Pancreas (tissue), 10 donors: ENCODE measurements around the gene AGMO. TPM values are rescaled to one million over a fixed set of nuclear protein-coding genes. Genes with fewer than 3 reads are reported as not detected.

Experiments used
- ATAC-seq, 4 donors: fragments of 200-7000 bp; cut with Tn5 transposase; one replicate each; pipeline versions ENCODE4 v1.8.0 to v1.9.1; 2020; ENCODE audit warnings: mild to moderate bottlenecking in 4 of 4, moderate library complexity in 4 of 4
- DNase-seq, 6 donors: peaks; one replicate each; pipeline ENCODE4 v3.0.0-alpha.2; 2020
- FAIRE-seq: peaks from 2 replicates; lab custom pipeline; 2012; peaks lifted over from hg19 to GRCh38; lab: Jason Lieb, UNC
- H3K27ac ChIP-seq, 4 donors: fragments of 200-600 bp; sonication (generic); 1 replicate in 3 of 4; 2 replicates in 1 of 4; pipeline versions ENCODE4 v1.5.0 to v1.8.0; 2020
- H3K27me3 ChIP-seq, 4 donors: fragments of 200-600 bp; one replicate each; pipeline ENCODE4 v1.8.0; 2021
- H3K36me3 ChIP-seq, 3 donors: fragments of 200-600 bp; sonication (generic) in 1 of 3; one replicate each; pipeline versions ENCODE4 v1.5.0 to v1.8.0; 2020 to 2021
- H3K4me1 ChIP-seq, 3 donors: fragments of 200-600 bp; one replicate each; pipeline ENCODE4 v1.8.0; 2021
- H3K4me3 ChIP-seq, 4 donors: fragments of 200-600 bp; sonication (generic) in 2 of 4; one replicate each; pipeline versions ENCODE4 v1.5.0 to v1.8.0; 2020 to 2021
- H3K9me3 ChIP-seq, 4 donors: fragments of 200-600 bp; one replicate each; pipeline ENCODE4 v1.8.0; 2021
- WGBS, 2 donors: extraction: QIAGEN DNeasy Blood & Tissue Kit; methylation state at CpG; one replicate each; pipeline ENCODE4 v1.1.7; 2013; 5-methylcytosine and 5-hydroxymethylcytosine counted together
- intact Hi-C, 3 donors: fragments of 100-400 bp; cut with DNase I; formaldehyde crosslinking; loops; one replicate each; pipeline versions ENCODE4 v1.11.1 to v1.14.2; 2022
- polyA plus RNA-seq, 2 donors: library from polyadenylated mRNA; stranded (reverse); fragments of 200-250 nt; gene quantifications; one replicate each; pipeline ENCODE4 v1.2.3, GENCODE V29; 2013
- total RNA-seq, 6 donors: library from RNA; stranded (reverse); fragmentation: NEBNext Ultra II Directional in 4 of 6; extraction: Animal tissue kit (Norgen Biotek cat#: 25700) in 4 of 6; gene quantifications; one replicate each; pipeline versions ENCODE4 v1.2.1 to v1.2.4, GENCODE V29; 2021 to 2023
- TF ChIP-seq, protein P1 (sequence below), 4 donors: fragments of 200-600 bp; sonication (generic) in 3 of 4; IDR thresholded peaks; one replicate each; pipeline versions ENCODE4 v1.5.0 to v1.8.0; 2021; ENCODE audit warnings: antibody characterized with exemption in 4 of 4
- donor health status: healthy with polysubstance abuse.
- donor health status: DM: no; HTN: no; CAD: no; lungs with moderate emphysema.
- donor health status: DM: no; HTN: no; CAD: no.
- donor health status: control.
- donor health status: control.
- donor health status: Bipolar disorder and iron deficiency.
- donor health status: DM: yes; HTN: yes; CAD: no.
- donor health status: DM: no; HTN: no; CAD: no.
- donor health status: DM: no; HTN: no; CAD: no.
- donor health status: DM: yes; HTN: yes; CAD: no.

The AGMO gene
- total and polyA plus RNA-seq, 8 donors: 0.09 to 0.25 (median 0.19) TPM; not detected in 3

- TF ChIP-seq, protein P1, sequence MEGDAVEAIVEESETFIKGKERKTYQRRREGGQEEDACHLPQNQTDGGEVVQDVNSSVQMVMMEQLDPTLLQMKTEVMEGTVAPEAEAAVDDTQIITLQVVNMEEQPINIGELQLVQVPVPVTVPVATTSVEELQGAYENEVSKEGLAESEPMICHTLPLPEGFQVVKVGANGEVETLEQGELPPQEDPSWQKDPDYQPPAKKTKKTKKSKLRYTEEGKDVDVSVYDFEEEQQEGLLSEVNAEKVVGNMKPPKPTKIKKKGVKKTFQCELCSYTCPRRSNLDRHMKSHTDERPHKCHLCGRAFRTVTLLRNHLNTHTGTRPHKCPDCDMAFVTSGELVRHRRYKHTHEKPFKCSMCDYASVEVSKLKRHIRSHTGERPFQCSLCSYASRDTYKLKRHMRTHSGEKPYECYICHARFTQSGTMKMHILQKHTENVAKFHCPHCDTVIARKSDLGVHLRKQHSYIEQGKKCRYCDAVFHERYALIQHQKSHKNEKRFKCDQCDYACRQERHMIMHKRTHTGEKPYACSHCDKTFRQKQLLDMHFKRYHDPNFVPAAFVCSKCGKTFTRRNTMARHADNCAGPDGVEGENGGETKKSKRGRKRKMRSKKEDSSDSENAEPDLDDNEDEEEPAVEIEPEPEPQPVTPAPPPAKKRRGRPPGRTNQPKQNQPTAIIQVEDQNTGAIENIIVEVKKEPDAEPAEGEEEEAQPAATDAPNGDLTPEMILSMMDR (IDR thresholded peaks at IDR 0.05): no peak
- H3K4me1 ChIP-seq: no peaks in the 10 kb centered on the region
- DNase-seq (no peak), ATAC-seq (no peak), FAIRE-seq (no peak)
- H3K9me3 ChIP-seq: no peaks in the 10 kb centered on the region
- no peaks in the 10 kb centered on the region for H3K27me3 ChIP-seq
- H3K36me3 ChIP-seq: no peaks in the 10 kb centered on the region
- intact Hi-C loops: no loop called here
- H3K4me3 ChIP-seq: no peak overlapping the region
- no peak overlapping the region for H3K27ac ChIP-seq
- 59 to 80% methylated on average over 2 of the region's 2 CpGs for WGBS, 2 donors
Observed at GRCh38 chr7:15424468-15424867, 137.3 kb downstream of the AGMO start.

GRCh38 chr7:15419596-15419995 is 142.2 kb downstream of the AGMO start:
- DNase-seq (no peak), ATAC-seq (no peak), FAIRE-seq (no peak)
- 58 to 70% methylated on average over 2 of the region's 2 CpGs for WGBS, 2 donors
- Histone ChIP-seq H3K36me3 (no peaks in the 10 kb centered on the region), H3K9me3 (no peaks in the 10 kb centered on the region), H3K27ac (no peak overlapping the region), H3K27me3 (no peaks in the 10 kb centered on the region), H3K4me3 (no peak overlapping the region), H3K4me1 (no peaks in the 10 kb centered on the region)
- intact Hi-C loops: no loop called here
- TF ChIP-seq, protein P1 (IDR thresholded peaks at IDR 0.05): no peak

DNA sequence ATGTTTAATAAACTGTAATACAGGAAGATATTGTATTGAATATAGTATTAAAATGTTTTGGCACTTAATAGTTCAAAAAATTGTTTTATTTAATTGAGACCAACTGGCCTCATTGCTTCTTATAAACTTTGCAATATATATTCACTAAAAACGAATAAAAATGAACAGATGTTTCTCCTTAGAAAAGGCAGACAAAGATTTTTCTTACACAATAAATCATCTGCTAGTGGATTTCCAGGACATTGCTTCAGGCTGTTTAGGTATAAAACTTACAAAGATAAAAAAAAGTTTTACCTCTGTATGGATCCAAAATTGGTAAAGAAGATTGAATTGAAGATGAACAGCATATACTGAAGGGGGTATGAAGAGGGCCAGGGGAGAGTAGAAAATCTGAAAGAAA is 143.6 kb downstream of the AGMO start:
- intact Hi-C loops: no loop called here
- TF ChIP-seq, protein P1 (IDR thresholded peaks at IDR 0.05): no peak
- DNase-seq: no peak
- H3K4me3 ChIP-seq: no peak overlapping the region
- no peaks in the 10 kb centered on the region for H3K27me3 ChIP-seq
- no peaks in the 10 kb centered on the region for H3K4me1 ChIP-seq
- no peak for ATAC-seq
- WGBS, 2 donors: 28 to 46% methylated on average over 1 of the region's 1 CpG
- FAIRE-seq: no peak
- H3K36me3 ChIP-seq: no peaks in the 10 kb centered on the region
- H3K9me3 ChIP-seq: no peaks in the 10 kb centered on the region
- no peak overlapping the region for H3K27ac ChIP-seq

- 85 to 93% methylated on average over 5 of the region's 5 CpGs for WGBS, 2 donors
- DNase-seq: no peak
- TF ChIP-seq, protein P1 (IDR thresholded peaks at IDR 0.05): no peak
- Histone ChIP-seq H3K9me3 (no peaks in the 10 kb centered on the region), H3K27me3 (no peaks in the 10 kb centered on the region), H3K27ac (no peak overlapping the region), H3K4me1 (no peaks in the 10 kb centered on the region), H3K36me3 (no peaks in the 10 kb centered on the region), H3K4me3 (no peak overlapping the region)
- no peak for FAIRE-seq
- intact Hi-C loops: no loop called here
- no peak for ATAC-seq
Observed at GRCh38 chr7:15417341-15417988, 144.3 kb downstream of the AGMO start.

- no peak for FAIRE-seq
- no peak for ATAC-seq
- TF ChIP-seq, protein P1 (IDR thresholded peaks at IDR 0.05): no peak
Observed at GRCh38 chr7:15411019-15411418, 150.8 kb downstream of the AGMO start.

More at GRCh38 chr7:15411019-15411418, 150.8 kb downstream of the AGMO start:
- no peaks in the 10 kb centered on the region for H3K9me3 ChIP-seq
- no peaks in the 10 kb centered on the region for H3K4me1 ChIP-seq
- intact Hi-C loops: no loop called here
- H3K27me3 ChIP-seq: no peaks in the 10 kb centered on the region
- H3K36me3 ChIP-seq: no peaks in the 10 kb centered on the region
- H3K4me3 ChIP-seq: no peak overlapping the region
- no peak for DNase-seq
- WGBS, 2 donors: 74 to 80% methylated on average over 2 of the region's 2 CpGs
- no peak overlapping the region for H3K27ac ChIP-seq
